Measurements from ENCODE around the gene SGPP2. TPM values are rescaled to one million over a fixed set of nuclear protein-coding genes. Genes with fewer than 3 reads are reported as not detected.

SGPP2 gene
- total and polyA plus RNA-seq, 7 donors, result 0.06 to 0.29 (median 0.10) TPM; not detected in 2

GRCh38 chr2:222554517-222554916, 130.2 kb downstream of the SGPP2 start:
- intact Hi-C loops (cut with DNase I), result no loop called here
- ATAC-seq (no peak), DNase-seq (no peak)
- Histone ChIP-seq H3K27ac (no peak overlapping the region), H3K9me3 (no peaks in the 10 kb centered on the region), H3K36me3 (ENCODE audit: insufficient read depth in 1 of 2, low read depth in 1 of 2) (no peaks in the 10 kb centered on the region), H3K27me3 (ENCODE audit: insufficient read depth in 3 of 3, low read length in 2 of 3) (peaks cover 0 to 5% (median 4%) of the 10 kb centered on the region in 3 donors), H3K4me1 (no peaks in the 10 kb centered on the region), H3K4me3 (no peak overlapping the region)
- TF ChIP-seq CTCF (IDR thresholded peaks at IDR 0.05), result no peak
- WGBS, 3 donors, result 42 to 46% (median 44%) methylated on average over 7 of the region's 7 CpGs

GRCh38 chr2:222561151-222561550, 136.8 kb downstream of the SGPP2 start:
- intact Hi-C loops (cut with DNase I), result loop anchor here (2.0 to 5.0 kb wide), 3 partner anchors 242 to 504 kb away; no protein-coding TSS in a partner anchor
- ATAC-seq (no peak), DNase-seq (no peak)
- Histone ChIP-seq H3K27ac (no peak overlapping the region), H3K4me3 (no peak overlapping the region), H3K36me3 (ENCODE audit: insufficient read depth in 1 of 2, low read depth in 1 of 2) (peaks cover 0 to 3% of the 10 kb centered on the region in 2 donors), H3K4me1 (no peaks in the 10 kb centered on the region), H3K9me3 (no peaks in the 10 kb centered on the region), H3K27me3 (ENCODE audit: insufficient read depth in 3 of 3, low read length in 2 of 3) (peaks cover 0 to 4% (median 0%) of the 10 kb centered on the region in 3 donors)
- TF ChIP-seq CTCF (IDR thresholded peaks at IDR 0.05), result no peak
- WGBS, 3 donors, result 81 to 84% (median 83%) methylated on average over 4 of the region's 4 CpGs

GRCh38 chr2:222561817-222562645, 137.7 kb downstream of the SGPP2 start:
- Histone ChIP-seq H3K36me3 (ENCODE audit: insufficient read depth in 1 of 2, low read depth in 1 of 2) (peaks cover 0 to 9% of the 10 kb centered on the region in 2 donors), H3K9me3 (no peaks in the 10 kb centered on the region), H3K27ac (no peak overlapping the region), H3K4me1 (no peaks in the 10 kb centered on the region), H3K27me3 (ENCODE audit: insufficient read depth in 3 of 3, low read length in 2 of 3) (peaks cover 0 to 1% (median 0%) of the 10 kb centered on the region in 3 donors), H3K4me3 (no peak overlapping the region)
- DNase-seq (no peak), ATAC-seq (peak; percentile 51 to 74 (median 64))
- intact Hi-C loops (cut with DNase I), result loop anchor here (2.0 to 5.0 kb wide), 3 partner anchors 243 to 505 kb away; no protein-coding TSS in a partner anchor
- WGBS, 3 donors, result 39 to 48% (median 47%) methylated on average over 6 of the region's 6 CpGs
- peak; percentile 60 for TF ChIP-seq CTCF (IDR thresholded peaks at IDR 0.05)

- intact Hi-C loops (cut with DNase I), result loop anchor here (5.0 kb wide), 2 partner anchors 246 to 506 kb away; no protein-coding TSS in a partner anchor
- 72 to 76% (median 76%) methylated on average over 11 of the region's 11 CpGs for WGBS, 3 donors
- Histone ChIP-seq H3K4me3 (no peak overlapping the region), H3K27me3 (ENCODE audit: insufficient read depth in 3 of 3, low read length in 2 of 3) (no peaks in the 10 kb centered on the region), H3K4me1 (peaks cover 1% of the 10 kb centered on the region), H3K36me3 (ENCODE audit: insufficient read depth in 1 of 2, low read depth in 1 of 2) (peaks cover 0 to 13% of the 10 kb centered on the region in 2 donors), H3K9me3 (no peaks in the 10 kb centered on the region), H3K27ac (no peak overlapping the region)
- no peak for TF ChIP-seq CTCF (IDR thresholded peaks at IDR 0.05)
- ATAC-seq, result no peak
- no peak for DNase-seq
Measured at GRCh38 chr2:222563106-222563718, 138.9 kb downstream of the SGPP2 start.

Data from psoas muscle (tissue), 8 donors.